ENCODE data around the gene CHML. TPM values are rescaled to one million over a fixed set of nuclear protein-coding genes. Genes with fewer than 3 reads are reported as not detected.

Gene CHML
- total RNA-seq, 1 experiment from 2014 or later: 39.7 TPM

GRCh38 chr1:241640867-241641622, 876 bp upstream of the CHML start:
- H3K4me3 ChIP-seq: peak overlapping the region; percentile 98; the same call in 1 of the 2 replicates
- peaks cover 3% of the 10 kb centered on the region; the same call in 1 of the 2 replicates for H3K9me3 ChIP-seq (replicated peaks)
- peaks cover 31% of the 10 kb centered on the region for H3K36me3 ChIP-seq
- H3K27ac ChIP-seq: peak overlapping the region; percentile 85
- no peak for DNase-seq (ENCODE audit: low read depth in 1 of 2, low spot score in 2 of 2)
- peaks cover 49% of the 10 kb centered on the region for H3K4me1 ChIP-seq (replicated peaks)
- no peaks in the 10 kb centered on the region for H3K27me3 ChIP-seq (replicated peaks)

- Histone ChIP-seq H3K4me1 (replicated peaks) (peaks cover 51% of the 10 kb centered on the region), H3K9me3 (replicated peaks) (peaks cover 3% of the 10 kb centered on the region; the same call in 1 of the 2 replicates), H3K27me3 (replicated peaks) (no peaks in the 10 kb centered on the region), H3K36me3 (peaks cover 44% of the 10 kb centered on the region), H3K4me3 (peak overlapping the region; percentile 98), H3K27ac (peak overlapping the region; percentile 90)
- DNase-seq (ENCODE audit: low read depth in 1 of 2, low spot score in 2 of 2): peak; percentile 70 to 78
Measured at GRCh38 chr1:241639623-241640148, 483 bp downstream of the CHML start.

DNA sequence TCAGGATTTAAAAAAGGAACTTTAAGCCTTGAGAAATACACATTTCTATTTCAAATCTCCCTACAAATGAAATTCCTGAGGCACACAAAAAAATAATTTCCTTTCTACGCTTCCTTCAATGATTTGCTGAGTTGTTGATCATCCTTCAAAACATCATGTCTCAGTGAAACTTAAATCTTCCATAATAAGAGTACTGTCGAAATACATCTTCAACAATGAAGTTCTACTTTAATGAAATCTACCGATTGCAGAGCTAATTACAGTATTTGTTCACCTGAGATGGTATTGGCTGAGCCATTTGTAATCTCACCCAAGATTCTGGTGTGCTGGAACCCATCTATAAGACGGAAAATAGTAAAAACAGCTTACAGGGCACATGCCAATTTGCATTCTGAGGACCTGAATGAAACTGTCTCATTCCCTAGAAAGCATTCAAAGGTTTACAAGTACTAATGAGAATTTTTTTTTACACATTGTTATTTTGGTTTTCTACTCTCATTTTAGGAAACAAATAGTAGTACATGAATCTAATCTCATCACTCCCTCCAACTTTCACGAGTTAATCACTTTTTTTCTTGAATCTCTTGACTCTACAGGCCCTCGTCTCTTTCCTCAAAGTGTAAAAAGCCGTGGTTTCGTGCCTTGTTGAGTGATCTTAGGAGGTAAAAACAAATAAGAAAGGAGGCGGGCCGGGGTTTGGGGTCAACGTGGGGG, 1.1 kb downstream of the CHML start:
- H3K4me3 ChIP-seq: peak overlapping the region; percentile 98
- peaks cover 51% of the 10 kb centered on the region for H3K4me1 ChIP-seq (replicated peaks)
- H3K27me3 ChIP-seq (replicated peaks): no peaks in the 10 kb centered on the region
- peaks cover 51% of the 10 kb centered on the region for H3K36me3 ChIP-seq
- peak overlapping the region; percentile 90 for H3K27ac ChIP-seq
- DNase-seq (ENCODE audit: low read depth in 1 of 2, low spot score in 2 of 2): peak in 1 of 2 experiments; percentile 37
- H3K9me3 ChIP-seq (replicated peaks): peaks cover 3% of the 10 kb centered on the region; the same call in 1 of the 2 replicates

DNA sequence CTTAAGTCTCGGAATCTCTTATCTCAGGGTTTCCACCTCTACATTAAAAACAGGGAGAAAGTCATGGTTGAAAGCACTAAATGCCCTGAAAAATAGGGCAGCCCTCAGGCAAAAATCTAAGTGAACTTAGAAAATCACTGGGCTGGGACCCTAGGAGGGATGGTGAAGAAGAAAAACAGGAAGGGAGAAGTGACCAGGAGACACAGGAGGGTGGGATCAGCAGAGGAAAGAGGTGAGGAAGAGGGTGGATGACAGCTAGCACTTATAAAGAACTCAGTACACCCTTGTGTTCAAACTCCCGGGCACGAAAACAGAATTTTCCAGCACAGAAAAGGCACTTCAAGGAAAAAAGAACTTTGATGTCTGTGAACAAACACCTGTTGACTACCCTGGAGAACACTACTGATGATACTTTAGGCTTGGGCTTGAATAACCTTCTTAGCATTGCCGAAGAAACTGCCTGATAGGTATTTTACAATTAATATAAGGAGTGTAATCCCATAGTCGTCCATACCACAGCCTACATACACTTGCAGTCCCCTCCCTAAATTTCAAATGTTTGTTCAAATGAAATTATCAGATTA, 2.0 kb downstream of the CHML start:
- Histone ChIP-seq H3K27me3 (replicated peaks) (no peaks in the 10 kb centered on the region), H3K9me3 (replicated peaks) (peaks cover 3% of the 10 kb centered on the region; the same call in 1 of the 2 replicates), H3K4me3 (peak overlapping the region; percentile 98), H3K4me1 (replicated peaks) (peaks cover 51% of the 10 kb centered on the region), H3K27ac (no peak overlapping the region), H3K36me3 (peaks cover 59% of the 10 kb centered on the region)
- DNase-seq (ENCODE audit: low read depth in 1 of 2, low spot score in 2 of 2): no peak

- Histone ChIP-seq H3K27me3 (replicated peaks) (no peaks in the 10 kb centered on the region), H3K4me1 (replicated peaks) (peaks cover 49% of the 10 kb centered on the region), H3K9me3 (replicated peaks) (peaks cover 3% of the 10 kb centered on the region; the same call in 1 of the 2 replicates), H3K36me3 (peaks cover 65% of the 10 kb centered on the region), H3K4me3 (no peak overlapping the region), H3K27ac (no peak overlapping the region)
- DNase-seq (ENCODE audit: low read depth in 1 of 2, low spot score in 2 of 2): no peak
Measured at GRCh38 chr1:241637604-241638003, 2.6 kb downstream of the CHML start.

DNA sequence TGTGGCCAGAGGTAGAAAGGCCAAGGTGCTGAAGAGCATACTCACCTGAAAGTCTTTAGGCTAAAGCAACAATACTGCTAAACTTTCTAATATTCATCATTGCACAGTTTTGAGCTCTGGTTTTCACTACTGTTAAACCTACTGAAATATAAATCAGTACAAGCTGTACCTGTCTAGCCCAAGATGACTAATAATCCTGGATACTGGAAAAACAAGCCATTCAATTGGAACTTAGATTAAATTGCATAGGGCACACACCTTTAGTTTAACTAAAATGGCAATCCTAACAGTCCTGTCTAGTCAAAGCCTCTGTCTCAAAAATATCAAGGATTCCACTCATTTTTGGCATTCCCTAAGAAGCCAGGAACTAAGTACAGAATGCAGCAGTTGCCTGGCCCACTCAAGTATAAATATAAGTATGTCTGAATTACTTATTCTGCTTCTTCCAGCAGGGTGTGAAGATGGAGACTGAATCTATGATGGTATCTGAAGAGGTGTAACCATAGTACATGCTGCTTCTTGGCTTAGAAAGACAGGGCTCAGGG, 3.1 kb downstream of the CHML start:
- Histone ChIP-seq H3K4me3 (no peak overlapping the region), H3K27me3 (replicated peaks) (no peaks in the 10 kb centered on the region), H3K36me3 (peaks cover 70% of the 10 kb centered on the region), H3K27ac (no peak overlapping the region), H3K9me3 (replicated peaks) (peaks cover 3% of the 10 kb centered on the region; the same call in 1 of the 2 replicates), H3K4me1 (replicated peaks) (peaks cover 45% of the 10 kb centered on the region)
- DNase-seq (ENCODE audit: low read depth in 1 of 2, low spot score in 2 of 2): no peak

- peaks cover 3% of the 10 kb centered on the region; the same call in 1 of the 2 replicates for H3K9me3 ChIP-seq (replicated peaks)
- H3K36me3 ChIP-seq: peaks cover 78% of the 10 kb centered on the region
- no peak overlapping the region for H3K4me3 ChIP-seq
- no peak for DNase-seq (ENCODE audit: low read depth in 1 of 2, low spot score in 2 of 2)
- no peak overlapping the region for H3K27ac ChIP-seq
- H3K27me3 ChIP-seq (replicated peaks): no peaks in the 10 kb centered on the region
- H3K4me1 ChIP-seq (replicated peaks): peaks cover 38% of the 10 kb centered on the region
Measured at GRCh38 chr1:241636291-241636690, 3.9 kb downstream of the CHML start.

DNA sequence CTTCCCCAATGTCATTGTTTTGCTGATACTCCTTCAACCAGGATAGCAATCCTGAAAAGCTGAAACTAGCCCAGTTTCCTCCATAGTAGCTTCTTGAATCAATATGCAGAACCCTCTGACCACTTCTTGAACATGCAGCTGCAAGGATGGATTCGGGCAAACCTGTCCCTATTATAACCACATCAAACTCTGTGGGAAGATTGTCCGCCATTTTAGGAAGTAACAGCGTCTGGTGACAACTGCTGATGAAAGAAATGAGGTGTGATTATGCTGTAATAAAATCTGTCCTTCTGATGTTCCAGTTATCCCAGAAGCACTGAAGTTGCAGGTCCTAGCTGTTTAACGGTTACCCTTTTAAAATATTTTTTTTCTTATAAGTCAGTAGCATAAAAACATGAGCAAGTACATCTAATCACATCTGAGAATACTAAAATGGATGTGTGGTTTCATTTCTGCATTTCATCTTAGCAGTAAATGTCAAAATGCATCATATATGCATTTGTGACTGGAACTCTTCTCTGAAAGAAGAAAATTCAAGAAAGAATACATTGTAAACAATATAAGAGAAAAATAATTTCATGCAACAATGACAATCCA, 4.5 kb downstream of the CHML start:
- H3K27ac ChIP-seq: no peak overlapping the region
- DNase-seq (ENCODE audit: low read depth in 1 of 2, low spot score in 2 of 2): no peak
- no peak overlapping the region for H3K4me3 ChIP-seq
- peaks cover 78% of the 10 kb centered on the region for H3K36me3 ChIP-seq
- H3K27me3 ChIP-seq (replicated peaks): no peaks in the 10 kb centered on the region
- peaks cover 31% of the 10 kb centered on the region for H3K4me1 ChIP-seq (replicated peaks)
- H3K9me3 ChIP-seq (replicated peaks): peaks cover 3% of the 10 kb centered on the region; the same call in 1 of the 2 replicates

DNA sequence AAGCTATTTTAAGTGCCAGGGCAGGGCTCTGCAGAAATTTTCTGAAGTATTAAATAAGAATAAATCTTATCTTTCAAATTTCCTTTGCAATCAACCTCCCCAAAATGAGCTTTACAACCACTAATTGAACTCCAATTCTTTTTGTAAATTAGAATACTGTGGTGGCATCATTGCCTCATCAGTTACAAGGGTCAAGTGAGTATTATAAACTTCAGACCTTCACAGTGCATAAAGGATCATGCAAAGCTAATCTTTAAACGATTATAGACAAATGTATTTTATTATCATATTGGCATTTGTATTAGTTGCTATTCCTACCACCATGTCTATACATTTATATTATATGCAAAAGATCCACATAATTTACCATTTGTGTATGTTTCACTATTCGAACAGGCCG, 7.2 kb downstream of the CHML start:
- no peak overlapping the region for H3K4me3 ChIP-seq
- H3K36me3 ChIP-seq: peaks cover 67% of the 10 kb centered on the region
- H3K27me3 ChIP-seq (replicated peaks): no peaks in the 10 kb centered on the region
- no peak overlapping the region for H3K27ac ChIP-seq
- no peak for DNase-seq (ENCODE audit: low read depth in 1 of 2, low spot score in 2 of 2)
- peaks cover 18% of the 10 kb centered on the region for H3K4me1 ChIP-seq (replicated peaks)
- H3K9me3 ChIP-seq (replicated peaks): no peaks in the 10 kb centered on the region

DNA sequence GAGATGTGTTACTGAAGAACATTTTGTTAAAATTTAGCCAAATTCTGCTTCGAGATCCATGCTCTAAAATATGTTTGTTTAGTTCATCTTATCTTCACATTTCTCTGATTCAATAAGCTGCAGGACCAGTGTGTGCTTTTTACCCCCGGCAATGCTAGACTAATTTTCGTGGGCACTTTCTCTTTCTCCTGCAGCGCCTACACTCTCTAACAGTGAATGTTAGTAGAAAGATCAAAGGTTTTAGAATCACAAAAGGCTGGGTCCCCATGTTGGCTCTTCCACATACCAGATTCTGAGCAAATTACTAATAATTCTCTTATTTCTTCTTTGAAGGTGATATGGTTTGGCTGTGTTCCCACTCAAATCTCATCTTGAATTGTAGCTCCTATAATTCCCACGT, 8.5 kb downstream of the CHML start:
- no peak overlapping the region for H3K27ac ChIP-seq
- no peaks in the 10 kb centered on the region for H3K9me3 ChIP-seq (replicated peaks)

DNA sequence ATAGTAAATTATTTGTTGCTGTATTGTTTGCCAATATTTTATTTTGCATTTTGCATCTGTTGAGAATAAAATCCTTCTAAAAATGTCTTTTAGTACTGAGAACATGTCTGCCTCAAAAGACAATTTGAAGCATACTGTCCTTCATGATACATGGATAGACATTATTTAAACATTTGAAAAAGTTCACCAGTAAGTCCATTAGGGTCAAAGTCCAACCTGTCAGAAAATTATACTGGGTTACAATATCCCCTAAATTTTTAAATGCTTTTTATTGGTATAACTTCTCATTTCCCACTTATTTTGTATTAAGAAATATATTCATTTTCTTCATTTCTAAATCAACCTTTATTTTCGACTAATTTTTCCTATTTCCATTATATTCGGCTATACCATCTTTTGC, 9.3 kb downstream of the CHML start:
- Histone ChIP-seq H3K27ac (no peak overlapping the region), H3K4me1 (replicated peaks) (no peaks in the 10 kb centered on the region; the same call in 1 of the 2 replicates), H3K4me3 (no peak overlapping the region), H3K27me3 (replicated peaks) (no peaks in the 10 kb centered on the region), H3K9me3 (replicated peaks) (no peaks in the 10 kb centered on the region), H3K36me3 (peaks cover 57% of the 10 kb centered on the region)
- DNase-seq (ENCODE audit: low read depth in 1 of 2, low spot score in 2 of 2): no peak

More for the DNA sequence above, 8.5 kb downstream of the CHML start:
- peaks cover 7% of the 10 kb centered on the region; the same call in 1 of the 2 replicates for H3K4me1 ChIP-seq (replicated peaks)
- H3K27me3 ChIP-seq (replicated peaks): no peaks in the 10 kb centered on the region
- H3K36me3 ChIP-seq: peaks cover 60% of the 10 kb centered on the region
- no peak overlapping the region for H3K4me3 ChIP-seq
- DNase-seq (ENCODE audit: low read depth in 1 of 2, low spot score in 2 of 2): no peak

- H3K4me1 ChIP-seq (replicated peaks): no peaks in the 10 kb centered on the region
- H3K27ac ChIP-seq: no peak overlapping the region
- DNase-seq (ENCODE audit: low read depth in 1 of 2, low spot score in 2 of 2): no peak
- no peaks in the 10 kb centered on the region for H3K9me3 ChIP-seq (replicated peaks)
- H3K27me3 ChIP-seq (replicated peaks): no peaks in the 10 kb centered on the region
- peaks cover 57% of the 10 kb centered on the region for H3K36me3 ChIP-seq
- no peak overlapping the region for H3K4me3 ChIP-seq
Measured at GRCh38 chr1:241630476-241630875, 9.7 kb downstream of the CHML start.

DNA sequence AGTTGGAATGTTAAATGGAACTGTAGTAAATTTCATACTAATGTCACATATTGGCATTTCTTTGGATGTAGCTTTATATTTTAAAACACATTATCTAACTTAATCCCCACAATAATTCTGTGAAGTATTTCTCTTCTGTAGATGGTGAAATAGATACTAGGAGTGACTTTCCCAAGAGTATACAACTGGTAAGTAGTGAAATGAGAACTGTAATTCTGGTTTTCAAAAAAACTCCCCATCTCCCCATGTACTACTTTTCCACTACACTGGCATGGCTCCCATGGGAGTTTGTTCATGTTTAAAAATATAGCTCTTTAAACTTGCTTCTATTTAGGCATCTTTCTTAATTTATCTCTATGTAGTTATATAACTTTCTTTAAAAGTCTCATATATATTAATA, 10.2 kb downstream of the CHML start:
- no peak overlapping the region for H3K27ac ChIP-seq
- DNase-seq (ENCODE audit: low read depth in 1 of 2, low spot score in 2 of 2): no peak
- H3K4me1 ChIP-seq (replicated peaks): no peaks in the 10 kb centered on the region
- H3K27me3 ChIP-seq (replicated peaks): no peaks in the 10 kb centered on the region
- H3K9me3 ChIP-seq (replicated peaks): no peaks in the 10 kb centered on the region
- H3K4me3 ChIP-seq: no peak overlapping the region
- peaks cover 52% of the 10 kb centered on the region for H3K36me3 ChIP-seq
